ENCODE data around the gene NSFL1C.

NSFL1C gene

DNA sequence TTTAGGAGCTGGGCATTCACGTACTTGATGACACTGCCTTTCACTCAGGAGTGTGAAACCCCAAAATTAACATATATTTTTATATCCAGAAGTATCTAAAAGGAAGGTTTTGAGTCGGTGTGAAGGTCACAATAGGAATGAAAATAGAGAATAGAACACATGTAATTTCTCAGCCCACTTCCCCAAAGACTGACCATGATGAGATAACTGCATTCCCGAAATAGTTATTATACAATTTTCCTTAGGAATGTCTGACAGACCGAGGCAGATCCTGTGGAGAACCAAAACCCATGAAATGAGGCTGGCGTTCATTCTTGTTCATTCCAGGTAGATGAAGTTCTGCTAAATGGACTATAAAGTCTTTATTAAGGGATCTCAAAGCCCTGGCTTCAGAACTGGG, 10.3 kb downstream of the NSFL1C start:
- no peak for DNase-seq

DNA sequence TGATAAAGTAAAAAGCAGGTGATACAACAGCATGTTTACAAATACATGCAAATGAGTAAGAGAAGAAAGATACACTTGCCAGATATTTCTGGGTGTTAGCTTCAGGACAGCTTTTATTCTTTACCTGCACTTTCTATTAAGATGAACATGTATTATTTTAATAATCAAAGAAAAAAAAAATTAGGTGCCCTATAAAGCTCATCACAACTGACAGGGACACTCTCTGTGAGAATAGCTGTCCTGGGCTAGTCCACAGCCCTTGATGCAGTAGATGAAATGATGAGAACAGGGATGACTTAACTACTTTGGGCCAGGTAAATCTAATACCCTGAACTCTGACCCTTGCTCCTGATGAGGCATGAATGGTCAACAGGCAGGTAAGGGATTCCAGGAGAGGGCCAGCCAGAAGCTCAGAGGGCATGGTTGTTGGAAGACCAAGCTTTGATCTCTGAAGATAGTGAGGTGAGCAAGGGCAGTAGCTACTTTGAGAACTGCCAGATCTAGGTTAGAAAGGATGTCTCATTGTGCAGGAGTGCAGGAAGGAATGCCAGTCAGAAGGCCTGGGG, 15.6 kb downstream of the NSFL1C start:
- DNase-seq: no peak

DNA sequence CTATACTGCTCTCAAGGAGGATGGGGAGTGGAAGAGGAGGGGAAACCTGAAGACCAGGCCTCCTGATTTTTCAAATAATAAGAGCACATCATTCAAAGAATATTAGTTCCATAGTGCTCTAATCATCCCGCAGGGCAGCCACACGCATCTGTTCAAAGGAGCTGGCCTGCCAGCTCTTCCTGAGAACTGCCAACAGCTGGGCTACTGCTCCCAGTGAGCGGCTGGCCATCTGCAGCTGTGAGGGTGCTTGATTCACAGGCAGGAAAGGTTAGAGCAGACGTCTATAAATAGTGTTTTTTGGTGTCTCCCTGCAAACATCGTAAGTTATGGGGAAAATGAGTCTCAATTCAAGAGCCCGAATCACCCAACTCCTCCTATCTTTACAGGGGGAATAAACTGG, 17.3 kb downstream of the NSFL1C start:
- no peak for DNase-seq

DNA sequence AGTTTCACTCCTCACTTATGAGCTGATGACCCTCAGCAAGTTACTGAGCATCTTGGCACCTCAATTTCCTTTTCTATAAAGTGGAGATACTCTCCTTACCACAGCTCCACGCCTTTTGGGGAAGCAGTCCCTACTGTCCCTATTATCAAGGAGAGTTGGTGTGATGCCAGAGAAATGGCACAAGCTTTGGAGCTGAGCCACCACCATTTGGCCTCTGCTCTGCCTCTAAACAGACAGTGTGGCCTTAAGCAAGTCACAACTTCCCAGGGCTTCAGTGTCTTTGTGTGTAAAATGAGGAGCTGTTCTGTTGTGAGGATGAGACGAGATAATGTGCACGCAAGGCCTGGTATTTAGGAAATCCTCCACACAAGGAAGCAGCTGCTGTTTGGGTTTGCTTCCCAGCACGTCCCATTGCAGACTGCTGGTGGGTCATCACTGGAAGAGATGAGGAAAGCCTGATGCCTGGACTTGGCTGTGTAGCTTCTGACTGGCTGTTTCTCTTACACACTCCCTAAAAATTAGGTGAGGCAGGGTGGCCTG, 18.5 kb downstream of the NSFL1C start:
- no peak for DNase-seq

DNA sequence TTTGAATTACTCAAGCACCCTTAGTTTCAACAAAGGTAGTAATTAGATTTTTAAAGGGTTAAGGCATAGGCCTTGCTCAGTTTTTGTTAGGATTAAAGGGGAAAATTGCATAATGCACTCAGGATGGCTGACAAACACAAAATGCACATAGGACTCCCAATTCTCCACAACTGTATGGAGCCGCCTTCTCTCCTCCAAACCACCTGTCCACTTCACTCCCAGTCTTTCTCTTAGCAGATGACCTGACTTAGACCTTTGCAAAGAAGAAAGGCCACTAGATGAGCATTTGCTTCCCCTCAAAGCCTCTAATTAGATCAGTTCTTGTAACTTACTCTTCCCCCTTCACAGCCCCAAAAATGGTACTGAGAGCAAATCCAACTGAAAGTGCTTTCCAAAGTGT, 20.1 kb downstream of the NSFL1C start:
- DNase-seq: no peak

DNA sequence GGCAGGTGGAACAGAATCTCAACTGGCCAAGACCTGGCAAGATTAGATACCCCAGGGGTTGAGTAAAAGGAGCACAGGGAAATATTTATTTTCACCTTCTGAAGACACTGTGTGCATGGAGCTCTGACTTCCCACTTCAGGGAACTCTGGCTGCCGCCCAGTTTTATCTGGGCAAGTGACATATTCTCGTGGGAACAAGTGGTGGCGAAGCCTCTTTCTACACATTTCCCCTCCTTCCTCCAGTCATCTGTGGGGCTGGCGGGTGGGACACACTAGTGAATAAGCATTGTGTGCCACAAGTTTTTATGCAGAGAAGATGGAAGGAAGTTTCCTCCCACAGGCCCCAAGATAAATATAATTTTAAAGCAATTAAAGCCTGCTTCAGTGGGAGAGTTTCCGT, 23.6 kb downstream of the NSFL1C start:
- no peak for DNase-seq

DNA sequence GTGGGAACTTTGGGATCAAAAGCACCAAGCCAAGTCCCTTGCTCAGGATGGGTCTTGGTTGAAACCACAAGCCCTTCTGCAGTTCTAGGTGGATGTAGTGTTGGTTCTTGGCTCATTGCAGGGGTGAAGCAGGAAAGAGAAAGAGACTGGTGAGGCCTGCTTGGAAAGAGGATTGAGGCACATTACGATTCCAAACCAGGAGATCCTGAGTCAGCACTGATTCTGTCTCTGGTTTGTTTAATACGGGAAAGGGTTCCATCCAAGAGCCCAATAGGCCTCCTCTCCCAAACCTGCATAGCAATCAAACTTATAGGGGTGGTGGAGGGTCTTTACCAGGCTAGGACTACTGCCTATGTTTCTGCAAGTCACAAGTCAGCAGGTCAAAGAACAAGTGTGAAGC, 24.3 kb downstream of the NSFL1C start:
- no peak for DNase-seq

DNA sequence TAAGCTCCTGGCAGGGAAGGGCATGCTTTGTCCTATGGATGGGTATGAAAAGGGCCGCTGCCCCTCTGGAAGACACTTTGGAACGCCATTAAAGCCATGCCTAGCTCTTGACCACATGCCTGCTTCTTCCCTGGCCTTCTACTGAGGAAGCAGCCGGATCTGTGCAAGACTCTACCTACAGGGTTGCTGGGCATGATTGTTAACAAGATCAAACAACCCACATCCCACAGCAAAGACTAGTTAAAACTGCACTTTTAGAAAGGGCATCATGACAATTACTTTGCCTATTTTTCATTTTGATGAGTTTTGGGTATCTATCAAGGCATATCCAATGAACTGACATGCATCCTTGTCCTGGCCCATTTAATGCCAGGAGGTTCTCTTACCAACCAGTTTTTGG, 25.5 kb downstream of the NSFL1C start:
- no peak for DNase-seq

DNA sequence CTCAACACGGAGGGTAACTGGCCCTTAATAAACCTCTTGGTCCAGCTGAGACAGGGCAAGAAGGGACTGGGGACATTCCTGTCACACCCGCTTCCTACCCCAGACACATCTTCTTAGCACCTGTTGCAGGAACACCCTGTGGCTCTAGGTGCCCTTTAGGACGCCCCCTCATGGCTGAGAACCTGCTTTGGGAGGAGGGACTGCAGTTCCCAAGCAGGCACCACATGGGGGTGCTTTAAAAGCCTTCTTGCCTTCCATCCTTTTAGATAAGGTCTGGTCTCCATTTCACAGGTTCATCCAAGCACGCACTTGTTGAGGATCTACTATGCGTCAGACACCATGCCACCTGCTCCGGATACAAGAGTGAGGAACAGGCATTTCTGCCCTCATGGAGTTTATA, 26.6 kb downstream of the NSFL1C start:
- no peak for DNase-seq

DNA sequence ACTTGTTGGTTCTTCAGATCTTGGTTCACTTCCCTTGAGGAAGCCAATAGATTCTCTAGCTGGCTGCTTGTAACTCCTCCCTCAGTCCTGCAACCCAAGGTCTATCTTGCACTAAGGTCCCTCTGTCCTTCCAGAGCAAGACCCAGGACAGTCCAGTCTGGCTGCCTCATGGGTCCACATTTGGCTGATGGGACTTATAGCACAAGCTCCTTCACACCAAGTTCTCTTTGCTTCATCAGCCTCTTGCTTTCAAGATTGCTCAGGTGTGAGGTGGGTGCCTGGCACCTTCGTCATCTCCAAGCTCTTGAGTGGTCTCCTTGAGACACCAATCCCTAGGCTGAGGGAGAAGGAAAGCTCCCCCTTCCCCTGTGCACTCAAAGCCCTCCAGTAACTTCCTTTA, 28.3 kb downstream of the NSFL1C start:
- DNase-seq: no peak

DNA sequence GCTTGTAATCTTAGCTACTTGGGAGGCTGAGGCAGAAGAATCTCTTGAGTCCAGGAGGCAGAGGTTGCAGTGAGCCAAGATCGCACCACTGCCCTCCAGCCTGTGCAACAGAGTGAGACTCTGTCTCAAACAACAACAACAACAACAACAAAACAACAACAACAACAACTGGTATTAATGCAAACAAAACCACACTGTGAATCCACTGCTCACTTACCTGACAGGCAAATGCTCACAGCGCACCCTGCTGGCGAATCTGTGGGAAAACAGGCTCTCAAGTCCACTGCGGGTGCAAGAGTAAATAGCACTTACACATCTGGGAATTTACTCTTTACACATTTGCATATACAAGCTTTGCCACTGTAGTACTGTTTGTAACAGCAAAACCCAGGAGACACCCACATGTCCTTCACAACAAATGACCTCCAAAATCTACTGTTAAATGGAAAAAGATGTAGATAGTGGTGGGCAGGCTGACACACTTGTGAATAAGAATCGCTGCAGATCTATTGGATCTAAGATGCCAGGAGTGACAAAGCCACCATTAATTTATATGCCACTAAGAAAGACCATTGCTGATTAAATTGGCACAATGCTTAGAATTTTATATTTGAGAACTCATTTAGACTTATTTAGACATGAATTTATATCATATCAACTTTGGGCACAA, 29.3 kb downstream of the NSFL1C start:
- no peak for DNase-seq

DNA sequence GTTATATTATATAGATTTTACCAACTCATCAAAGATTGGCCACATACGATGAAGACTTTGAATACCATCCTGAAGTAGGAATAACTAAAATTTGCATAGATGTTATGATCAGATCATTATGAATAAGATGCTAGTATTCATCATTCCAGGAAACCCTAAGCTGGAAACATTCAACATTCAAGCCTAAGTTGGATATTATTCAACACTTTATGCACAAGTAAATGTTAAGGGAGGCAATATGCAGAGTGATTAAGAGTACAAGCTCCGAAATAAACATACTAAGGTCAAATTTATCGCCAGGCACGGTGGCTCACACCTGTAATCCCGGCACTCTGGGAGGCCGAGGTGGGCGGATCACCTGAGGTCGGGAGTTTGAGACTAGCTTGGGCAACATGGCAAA, 30.4 kb downstream of the NSFL1C start:
- DNase-seq: no peak

DNA sequence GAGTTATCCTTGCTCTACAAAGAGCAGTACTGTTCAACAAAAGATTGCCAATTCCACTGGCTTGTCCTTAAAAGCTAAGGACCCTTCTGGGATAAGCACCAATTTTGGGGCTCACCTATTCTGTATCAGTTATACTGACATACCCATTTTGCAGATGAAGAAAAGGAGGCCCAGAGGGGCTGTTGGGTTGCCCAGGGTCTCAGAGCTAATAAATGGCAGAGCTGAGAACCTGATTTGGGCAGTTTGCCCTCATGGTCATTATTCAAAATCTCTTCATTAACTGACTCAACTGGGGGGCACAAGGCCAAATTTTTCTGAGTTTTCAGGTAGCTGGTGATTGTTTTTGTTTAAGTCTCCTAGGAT, 31.3 kb downstream of the NSFL1C start:
- DNase-seq: no peak

DNA sequence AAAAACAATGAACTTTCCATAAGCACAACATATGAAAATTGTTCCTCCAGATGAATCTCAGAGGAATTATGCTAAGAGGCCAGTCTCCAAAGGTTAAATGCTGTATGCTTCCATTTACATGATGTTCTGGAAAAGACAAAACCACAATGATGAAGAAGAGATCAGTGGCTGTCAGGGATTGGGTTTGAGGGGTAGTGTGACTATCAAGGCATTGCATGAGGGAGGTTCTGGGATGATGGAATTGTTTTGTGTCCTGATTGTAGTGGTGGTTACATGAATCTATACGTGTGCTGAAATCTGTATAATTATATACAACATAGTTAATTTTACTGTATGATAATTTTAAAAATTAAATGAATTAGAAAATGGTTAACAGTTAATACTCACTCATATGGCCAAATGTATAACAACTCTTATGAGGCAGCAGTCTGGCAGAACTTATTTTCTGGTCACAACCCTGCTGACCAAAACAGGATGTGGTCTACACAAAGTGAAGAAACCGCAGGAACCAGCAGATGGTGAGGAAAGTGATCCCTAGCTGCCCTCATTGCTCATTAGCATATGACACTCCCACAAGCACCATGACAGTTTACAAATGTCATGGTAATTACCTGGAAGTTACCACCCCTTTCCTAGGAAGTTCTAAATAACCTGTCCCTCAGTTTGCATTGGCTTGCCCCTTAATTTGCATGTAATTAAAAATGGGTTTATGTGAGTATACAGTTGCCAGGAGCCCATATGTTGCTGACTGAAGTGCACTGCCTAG, 31.9 kb downstream of the NSFL1C start:
- peak; percentile 50 for DNase-seq

DNA sequence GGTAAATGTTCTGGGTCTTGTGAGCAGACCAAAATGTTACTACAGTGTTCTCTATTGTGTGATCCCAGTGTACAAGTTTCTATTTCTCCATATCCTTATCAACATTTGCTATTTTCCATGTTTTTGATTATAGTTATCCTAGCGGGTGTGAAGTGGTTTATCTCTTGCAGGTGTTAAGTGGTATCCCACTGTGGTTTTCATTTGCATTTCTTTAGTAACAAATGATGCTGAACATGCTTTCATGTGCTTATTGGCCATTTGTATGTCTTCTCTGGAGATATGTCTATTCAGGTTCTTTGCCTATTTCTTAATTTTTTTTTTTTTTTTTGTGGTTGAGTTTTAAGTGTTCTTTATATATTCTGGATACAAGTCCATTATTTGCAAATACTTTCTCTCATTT, 35.5 kb downstream of the NSFL1C start:
- no peak for DNase-seq

DNA sequence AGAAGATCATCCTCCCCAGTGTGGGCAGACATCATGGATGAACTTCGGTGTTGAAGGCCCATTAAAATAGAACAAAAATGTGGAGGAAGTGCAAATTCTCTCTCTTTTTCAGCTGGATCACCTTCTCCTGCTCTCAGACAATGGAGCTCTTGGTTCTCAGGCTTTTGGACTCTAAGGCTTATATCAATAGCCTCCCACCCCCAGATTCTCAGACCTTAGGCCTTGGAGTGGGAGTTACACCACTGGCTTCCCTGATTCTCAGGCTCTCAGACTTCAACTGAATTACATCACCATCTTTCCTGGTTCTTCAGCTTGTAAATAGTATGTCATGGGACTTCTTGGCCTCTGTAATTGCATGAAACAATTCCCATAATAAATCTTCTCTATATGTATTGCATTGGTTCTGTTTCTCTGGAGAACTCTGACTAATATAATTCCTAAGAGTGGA, 36.6 kb downstream of the NSFL1C start:
- no peak for DNase-seq

DNA sequence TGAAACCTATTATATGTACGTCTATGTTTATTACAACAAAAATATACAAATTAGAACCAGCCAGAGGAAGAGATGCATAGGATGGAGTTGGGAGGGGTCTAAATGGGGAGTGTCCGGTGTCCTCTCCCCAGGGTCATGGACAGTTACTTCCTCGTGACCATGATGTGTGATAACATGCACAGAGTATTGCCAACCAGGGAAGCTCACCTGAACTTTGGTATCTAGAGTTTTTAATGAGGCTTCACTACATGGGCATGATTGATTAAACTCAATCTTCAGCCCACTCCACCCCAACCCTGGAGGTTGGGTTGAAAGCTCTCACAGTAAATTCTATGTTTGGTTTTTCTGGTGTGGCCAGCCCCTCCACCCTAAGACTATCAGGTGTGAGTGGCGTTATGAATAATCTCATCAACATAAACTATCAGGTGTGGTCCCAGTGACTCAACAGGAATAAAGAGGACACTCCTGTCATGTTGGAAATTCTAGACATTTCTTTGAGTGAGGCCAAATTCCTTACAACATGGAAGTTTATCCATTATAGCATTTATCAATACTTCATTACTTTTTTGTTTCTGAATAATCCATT, 37.4 kb downstream of the NSFL1C start:
- no peak for DNase-seq

DNA sequence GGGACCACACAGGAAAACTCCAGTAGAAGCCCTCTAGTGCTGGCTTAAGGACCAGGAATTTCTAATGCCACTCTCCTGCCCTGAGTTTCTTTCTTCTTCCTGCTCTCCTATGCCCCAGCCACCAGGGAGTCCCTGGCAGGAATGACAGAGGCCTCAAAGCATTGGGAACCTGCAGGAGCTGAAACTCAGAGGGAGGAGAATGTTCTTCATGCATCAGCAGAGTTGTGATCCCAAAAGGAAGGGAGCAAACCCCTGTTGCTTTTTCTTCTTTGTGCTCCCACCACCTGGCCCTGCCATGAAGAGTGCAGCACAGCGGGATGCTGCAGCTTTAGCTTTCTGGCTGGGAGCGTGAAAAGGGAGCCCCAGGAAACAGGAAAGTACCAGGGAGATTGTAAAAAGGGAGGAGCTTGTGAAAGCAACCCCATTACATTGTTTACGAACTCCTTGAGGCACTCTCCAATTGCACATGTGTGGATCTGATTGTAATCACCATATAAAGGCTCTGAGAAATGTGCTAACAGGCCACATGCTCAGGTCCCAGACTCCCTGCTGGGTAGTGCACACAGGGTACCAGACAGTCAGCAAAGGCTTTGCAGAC, 39.1 kb downstream of the NSFL1C start:
- peak; percentile 81 for DNase-seq

DNA sequence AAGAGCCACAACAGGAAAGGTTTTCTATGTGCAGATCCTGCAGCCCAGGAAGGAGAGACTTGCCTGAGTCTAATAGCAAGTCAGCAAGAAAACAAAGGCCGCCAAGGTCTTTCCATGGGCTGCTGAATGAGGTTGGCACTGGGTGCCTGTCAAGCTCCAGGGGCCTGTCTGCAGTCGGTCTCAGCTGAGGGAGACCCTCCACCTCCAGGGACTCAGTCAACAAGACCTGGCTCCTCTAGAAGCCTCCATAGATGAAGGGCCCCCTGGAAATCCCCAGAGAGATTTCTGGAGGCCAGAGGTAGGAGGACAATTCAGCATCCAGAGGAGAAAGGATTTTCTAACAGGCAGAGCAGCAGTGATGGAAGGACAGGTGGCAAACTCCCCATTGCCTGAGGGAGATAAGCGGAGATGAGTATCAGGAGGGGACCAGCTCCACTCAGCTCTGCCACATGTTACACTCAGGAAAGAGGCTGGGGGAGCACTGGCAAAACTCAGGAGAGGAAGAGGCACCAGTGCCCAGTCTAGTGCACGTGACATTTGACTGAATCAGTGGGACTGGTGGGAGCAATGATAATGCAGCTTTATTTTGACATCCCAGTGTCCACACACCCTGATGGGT, 40.3 kb downstream of the NSFL1C start:
- DNase-seq: no peak

DNA sequence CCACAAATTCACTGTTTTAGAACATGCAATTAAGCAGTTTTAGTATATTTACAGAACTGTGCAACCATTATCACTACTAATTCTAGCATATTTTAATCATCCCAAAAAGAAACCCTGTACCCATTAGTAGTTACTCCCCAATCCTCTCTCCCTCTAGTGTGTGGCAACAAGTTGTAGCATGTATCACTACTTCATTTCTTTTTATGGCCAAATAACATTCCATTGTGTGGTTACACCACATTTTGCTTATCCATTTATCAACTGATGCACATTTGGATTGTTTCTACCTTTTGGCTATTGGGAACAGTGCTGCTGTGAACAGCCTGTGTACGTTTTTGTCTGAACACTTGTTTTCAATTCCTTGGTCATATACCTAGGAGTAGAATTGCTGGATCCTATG, 42.3 kb downstream of the NSFL1C start:
- DNase-seq: no peak

DNA sequence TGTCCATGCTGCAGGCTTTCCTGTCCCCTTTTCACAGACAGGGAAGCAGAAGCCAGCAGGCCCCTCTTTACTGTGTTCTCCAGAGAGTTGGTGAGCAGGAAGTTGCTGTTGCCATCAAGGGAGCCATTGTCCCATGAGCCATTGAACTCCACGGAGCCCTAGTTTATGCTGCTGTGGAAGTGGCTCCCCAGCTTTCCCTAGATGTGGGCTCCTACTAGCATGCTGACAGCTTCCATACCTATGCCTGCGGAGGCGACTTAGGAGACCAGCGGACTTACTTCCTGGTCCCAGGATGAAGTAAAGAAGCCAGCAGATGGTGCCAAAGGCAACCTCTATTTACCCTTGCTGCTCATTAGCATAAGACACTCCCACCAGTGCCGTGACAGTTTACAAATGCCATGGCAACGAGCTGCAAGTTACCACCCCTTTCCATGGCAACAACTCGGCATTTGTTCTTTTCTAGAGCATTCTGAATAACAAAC, 43.0 kb downstream of the NSFL1C start:
- DNase-seq: peak; percentile 17

DNA sequence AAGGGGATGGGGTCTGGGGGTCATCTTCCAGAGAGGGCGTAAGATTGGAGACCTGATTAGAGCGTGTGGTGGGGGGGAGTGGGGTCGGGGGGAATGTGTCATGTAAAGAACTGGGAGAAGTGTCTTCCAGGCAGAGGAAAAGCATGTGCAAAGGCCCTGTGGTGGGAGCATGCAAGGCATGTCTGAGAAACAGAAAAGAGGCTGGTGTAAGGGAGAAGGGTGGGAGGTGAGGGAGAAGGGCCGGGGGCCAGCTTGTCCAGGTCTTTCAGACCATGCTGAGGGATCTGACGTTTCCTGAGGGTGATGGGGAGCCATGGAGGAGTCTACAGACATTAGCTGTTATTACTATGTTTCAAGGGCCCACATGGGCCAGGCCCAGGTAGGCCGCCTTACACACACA, 43.4 kb downstream of the NSFL1C start:
- DNase-seq: no peak

DNA sequence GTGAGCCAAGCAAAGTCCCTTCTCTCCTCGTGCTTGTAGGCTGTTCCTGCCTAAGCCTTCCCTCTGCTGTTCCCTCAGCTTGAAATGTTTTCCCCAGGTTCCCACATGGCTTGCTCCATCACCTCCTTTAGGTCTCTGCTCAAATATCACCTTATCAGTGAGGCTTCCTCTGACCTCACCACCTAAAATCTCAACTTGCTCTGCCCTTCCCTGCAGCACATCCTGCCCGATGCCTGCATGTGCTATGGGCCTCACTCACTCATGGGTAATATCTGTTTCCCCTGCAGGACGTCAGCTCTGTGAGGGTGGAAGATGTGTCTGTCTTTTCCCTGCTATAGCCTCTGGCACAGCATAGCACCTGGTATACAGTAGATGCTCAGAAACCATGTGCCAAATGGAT, 43.9 kb downstream of the NSFL1C start:
- no peak for DNase-seq

Measured in NCI-H524 treated with DMSO at 0.1 percent for 48 hours (cell line).